ENCODE results near the gene MRPS5.

The MRPS5 gene

GRCh38 chr2:95071856-95072255 is 49.8 kb downstream of the MRPS5 start:
- no peak overlapping the region for H3K4me3 ChIP-seq (ENCODE audit: low read depth, low read length)
- no peak for TF ChIP-seq CTCF (IDR thresholded peaks at IDR 0.05; ENCODE audit: low read depth, low read length, missing control alignments)
- no peak for DNase-seq (ENCODE audit: low read depth)

- no peak overlapping the region for H3K4me3 ChIP-seq (ENCODE audit: low read depth, low read length)
- no peak for DNase-seq (ENCODE audit: low read depth)
- no peak for TF ChIP-seq CTCF (IDR thresholded peaks at IDR 0.05; ENCODE audit: low read depth, low read length, missing control alignments)
Measured at GRCh38 chr2:95069465-95069864, 52.1 kb downstream of the MRPS5 start.

GRCh38 chr2:95068256-95068655 is 53.4 kb downstream of the MRPS5 start:
- no peak for TF ChIP-seq CTCF (IDR thresholded peaks at IDR 0.05; ENCODE audit: low read depth, low read length, missing control alignments)
- DNase-seq (ENCODE audit: low read depth): no peak

GRCh38 chr2:95063086-95063958 is 58.3 kb downstream of the MRPS5 start:
- no peak for TF ChIP-seq CTCF (IDR thresholded peaks at IDR 0.05; ENCODE audit: low read depth, low read length, missing control alignments)
- H3K4me3 ChIP-seq (ENCODE audit: low read depth, low read length): no peak overlapping the region
- no peak for DNase-seq (ENCODE audit: low read depth)

More at GRCh38 chr2:95068256-95068655, 53.4 kb downstream of the MRPS5 start:
- H3K4me3 ChIP-seq (ENCODE audit: low read depth, low read length): no peak overlapping the region

- DNase-seq (ENCODE audit: low read depth): no peak
- no peak overlapping the region for H3K4me3 ChIP-seq (ENCODE audit: low read depth, low read length)
- TF ChIP-seq CTCF (IDR thresholded peaks at IDR 0.05; ENCODE audit: low read depth, low read length, missing control alignments): no peak
Measured at GRCh38 chr2:95062242-95063085, 59.1 kb downstream of the MRPS5 start.

- no peak for DNase-seq (ENCODE audit: low read depth)
- no peak for TF ChIP-seq CTCF (IDR thresholded peaks at IDR 0.05; ENCODE audit: low read depth, low read length, missing control alignments)
- H3K4me3 ChIP-seq (ENCODE audit: low read depth, low read length): no peak overlapping the region
Measured at GRCh38 chr2:95061601-95062183, 59.9 kb downstream of the MRPS5 start.

Measured in GM12864 (cell line).